ENCODE data around the gene PTF1A.

PTF1A gene

DNA sequence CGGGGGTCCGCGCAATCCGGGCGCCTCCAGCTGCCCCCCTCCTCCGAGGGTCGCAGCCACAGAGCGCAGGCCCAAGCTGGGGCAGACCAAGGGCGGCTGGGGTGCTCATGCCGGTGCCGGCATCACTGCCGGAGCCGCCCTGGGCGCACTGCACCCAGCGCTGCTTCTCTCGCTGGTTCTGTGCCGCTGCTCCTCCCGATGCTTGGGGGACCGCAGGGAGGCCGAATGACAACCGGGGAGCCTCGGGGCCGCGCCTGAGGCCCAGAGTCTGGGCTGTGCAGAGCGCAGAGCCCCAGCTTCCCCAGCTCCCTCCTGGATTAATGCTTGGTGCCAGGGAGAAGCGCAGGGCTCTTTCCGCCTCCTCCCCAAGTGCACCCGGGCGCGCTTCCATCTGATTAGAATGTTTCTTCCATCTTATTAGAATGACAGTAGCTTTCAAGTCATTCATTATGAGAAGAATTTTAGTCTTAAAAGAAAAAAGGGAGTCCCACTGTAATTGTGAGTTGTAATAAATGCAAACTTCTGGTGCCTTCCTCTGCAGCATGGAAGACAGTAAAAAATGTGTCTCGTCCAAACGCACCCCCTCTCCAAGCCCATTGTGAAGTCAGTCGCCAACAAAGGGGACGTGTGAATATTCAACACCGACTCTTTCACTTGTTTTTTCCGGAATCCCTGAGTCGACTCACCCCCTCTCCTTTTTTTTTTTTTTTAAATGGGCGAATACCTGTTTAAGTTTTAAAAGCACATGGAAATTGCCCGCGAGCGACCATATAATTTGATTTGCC is 19.5 kb upstream of the PTF1A start:
- TF ChIP-seq POLR2A (IDR thresholded peaks at IDR 0.05; ENCODE audit: low read depth, low read length): no peak
- FAIRE-seq (no peak), DNase-seq (ENCODE audit: insufficient read length, low spot score) (no peak)

DNA sequence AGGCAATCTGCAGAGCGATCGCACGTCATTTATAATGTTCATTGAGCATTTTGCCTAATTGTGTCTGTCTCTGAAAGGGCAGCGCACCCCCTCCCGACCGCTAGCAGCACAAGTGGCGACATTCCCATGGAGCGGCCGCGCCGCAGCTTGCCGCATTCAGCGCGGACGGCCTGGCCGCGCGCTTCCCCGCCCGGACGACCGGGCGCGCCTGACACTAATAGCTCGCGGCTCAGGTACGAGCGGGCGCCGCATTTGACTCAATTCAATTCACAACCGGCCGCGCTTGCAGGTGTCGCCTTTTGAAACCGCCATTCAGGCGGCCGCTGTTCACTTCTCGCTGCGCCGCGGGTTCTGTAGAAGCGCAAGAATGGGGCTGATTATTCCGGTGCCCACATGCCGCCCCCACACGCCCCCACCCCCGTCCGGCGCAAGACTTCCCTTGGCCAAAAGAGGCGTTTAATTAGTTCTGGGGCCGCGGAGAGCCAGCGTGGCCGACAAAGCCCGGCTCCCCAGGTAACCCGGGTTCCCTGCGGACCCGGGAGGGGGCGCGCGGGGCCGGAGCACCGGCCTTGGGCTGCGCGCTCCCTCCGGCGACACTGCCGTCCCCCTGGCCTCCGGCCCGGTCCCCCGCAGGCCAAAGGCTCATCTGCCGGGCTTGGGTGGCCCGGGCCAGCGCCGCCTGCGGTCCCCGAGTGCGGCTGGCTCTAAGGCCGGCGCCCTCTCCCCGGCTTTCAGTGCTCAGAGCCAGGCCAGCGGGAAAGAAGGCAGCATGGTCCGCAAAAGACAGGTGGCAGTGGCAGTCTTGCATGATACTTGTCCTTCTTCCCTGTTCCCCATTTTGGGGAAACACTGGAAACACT is 18.7 kb upstream of the PTF1A start:
- no peak for FAIRE-seq
- DNase-seq (ENCODE audit: insufficient read length, low spot score): no peak
- no peak for TF ChIP-seq POLR2A (IDR thresholded peaks at IDR 0.05; ENCODE audit: low read depth, low read length)

DNA sequence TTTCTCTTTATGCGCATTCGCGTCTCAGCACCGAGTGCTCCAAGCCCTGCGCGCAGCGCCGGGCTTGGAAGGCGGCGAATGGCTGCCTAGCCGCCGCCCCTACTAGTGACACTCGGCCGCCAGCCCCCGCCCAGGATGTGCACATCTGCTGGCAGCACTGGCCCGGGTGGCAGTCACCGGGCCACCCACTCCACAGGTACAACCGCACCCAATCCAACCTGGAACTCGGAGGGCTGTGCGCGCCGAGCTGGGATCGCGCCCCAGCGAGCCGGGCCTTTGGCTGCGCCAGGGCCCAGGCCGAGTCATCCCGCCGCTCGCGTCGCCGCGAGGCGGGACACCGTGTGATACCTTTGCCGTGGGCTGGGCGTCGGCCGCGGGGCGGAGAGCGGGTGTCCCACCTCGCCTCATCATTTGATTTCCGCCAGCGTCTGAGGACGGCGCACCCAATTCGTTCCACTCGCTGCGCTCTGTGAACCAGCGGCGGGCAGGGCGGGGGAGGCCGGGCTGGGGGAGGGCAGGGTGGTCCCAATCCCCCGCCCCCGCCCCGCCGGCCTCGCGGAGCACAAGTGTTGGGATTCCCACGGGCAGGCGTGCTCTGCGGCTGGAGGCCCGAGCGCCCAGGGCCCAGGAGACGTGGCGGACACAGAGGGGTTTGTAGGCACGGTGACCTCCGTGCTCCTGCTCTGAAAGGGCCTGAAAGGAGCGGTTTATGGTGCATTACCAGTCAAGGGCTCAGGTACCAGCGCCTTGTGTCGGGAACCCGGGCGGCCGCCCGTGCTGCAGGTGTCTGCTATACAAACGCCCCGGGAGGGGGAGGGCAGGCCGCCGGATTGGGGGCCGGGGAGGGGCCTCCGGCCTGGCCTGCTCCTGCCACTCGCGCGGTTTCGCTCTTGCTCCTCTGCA is 17.8 kb upstream of the PTF1A start:
- DNase-seq (ENCODE audit: insufficient read length, low spot score): no peak
- TF ChIP-seq POLR2A (IDR thresholded peaks at IDR 0.05; ENCODE audit: low read depth, low read length): no peak
- no peak for FAIRE-seq

DNA sequence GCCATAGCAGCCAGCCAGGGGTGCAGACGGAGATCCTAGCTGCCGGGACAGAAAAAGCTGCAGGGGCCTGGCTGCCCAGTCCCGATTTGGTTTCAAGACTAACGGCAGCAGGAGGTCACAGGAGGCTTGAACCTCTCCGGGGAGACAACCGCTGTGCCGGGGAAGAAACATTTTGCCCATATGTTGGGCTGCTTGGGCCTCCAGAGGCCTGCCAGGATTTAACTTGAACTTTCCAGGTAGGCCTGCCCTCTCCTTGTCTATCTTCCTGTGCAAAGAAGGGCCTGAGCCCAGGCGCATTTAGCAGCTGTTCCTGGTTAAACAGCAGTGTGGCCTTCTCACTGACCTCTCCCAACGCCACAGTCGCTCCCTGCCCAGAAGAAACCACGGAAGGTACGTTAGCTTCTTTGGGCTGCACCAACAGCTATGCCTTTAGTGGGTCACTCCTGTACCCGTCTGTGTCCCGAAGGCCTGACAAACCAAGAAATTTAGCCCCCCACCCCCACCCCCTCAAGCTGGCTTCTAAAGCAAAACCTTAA is 17.1 kb upstream of the PTF1A start:
- no peak for FAIRE-seq
- DNase-seq (ENCODE audit: insufficient read length, low spot score): no peak
- no peak for TF ChIP-seq POLR2A (IDR thresholded peaks at IDR 0.05; ENCODE audit: low read depth, low read length)

DNA sequence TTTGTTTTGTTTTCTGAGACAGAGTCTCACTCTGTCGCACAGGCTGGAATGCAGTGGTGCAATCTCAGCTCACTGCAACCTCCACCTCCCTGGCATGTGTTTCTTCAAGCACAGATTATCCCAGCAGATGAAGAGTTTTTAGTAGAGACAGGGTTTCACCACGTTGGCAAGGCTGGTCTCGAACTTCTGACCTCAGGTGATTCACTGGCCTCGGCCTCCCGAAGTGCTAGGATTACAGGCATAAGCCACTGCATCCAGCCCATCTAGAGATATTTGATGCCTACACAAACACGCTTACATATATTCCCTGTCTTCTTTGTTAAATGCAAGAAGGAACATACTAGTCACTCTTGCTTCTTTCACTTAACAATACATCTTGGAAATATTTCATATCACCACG is 5.9 kb upstream of the PTF1A start:
- no peak for FAIRE-seq
- DNase-seq (ENCODE audit: insufficient read length, low spot score): no peak
- no peak for TF ChIP-seq POLR2A (IDR thresholded peaks at IDR 0.05; ENCODE audit: low read depth, low read length)

DNA sequence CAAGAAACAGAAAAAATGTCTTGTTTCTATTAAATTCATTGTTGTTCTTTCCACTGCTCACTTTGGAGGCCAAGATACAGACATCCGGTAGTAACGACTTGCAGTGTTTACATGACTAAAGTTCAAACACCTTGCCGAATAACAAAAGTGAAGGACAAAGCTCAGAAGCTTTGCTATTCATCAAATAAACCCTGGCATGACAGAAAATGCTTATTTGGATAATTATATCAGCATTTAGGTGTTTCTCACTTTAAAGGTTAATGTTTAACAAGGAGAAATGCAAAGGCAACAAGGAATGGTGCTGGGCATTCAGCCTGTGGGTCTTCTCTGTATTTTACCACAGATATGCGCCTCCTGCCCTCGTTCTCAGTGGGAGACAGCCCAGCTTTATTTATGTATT is 5.4 kb upstream of the PTF1A start:
- DNase-seq (ENCODE audit: insufficient read length, low spot score): no peak
- no peak for FAIRE-seq
- no peak for TF ChIP-seq POLR2A (IDR thresholded peaks at IDR 0.05; ENCODE audit: low read depth, low read length)

DNA sequence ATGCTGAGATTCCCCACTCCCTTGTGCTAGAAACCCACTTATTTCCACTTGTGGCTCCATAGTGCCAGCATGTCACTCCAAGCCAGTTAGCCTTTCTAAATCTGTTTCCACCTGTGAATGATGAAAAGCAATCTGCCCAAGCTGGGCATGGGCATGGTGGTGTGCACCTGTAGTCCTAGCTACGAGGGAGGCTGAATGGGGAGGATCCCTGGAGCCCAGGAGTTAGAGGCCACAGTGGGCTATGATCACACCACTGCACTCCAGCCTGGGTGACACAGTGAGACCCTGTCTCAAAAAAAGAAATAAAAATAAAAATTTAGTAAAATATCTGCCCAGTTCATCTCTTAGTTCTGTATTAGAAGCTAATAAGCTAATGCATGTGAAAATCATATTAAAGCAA is 5.0 kb upstream of the PTF1A start:
- FAIRE-seq (no peak), DNase-seq (ENCODE audit: insufficient read length, low spot score) (no peak)
- no peak for TF ChIP-seq POLR2A (IDR thresholded peaks at IDR 0.05; ENCODE audit: low read depth, low read length)

DNA sequence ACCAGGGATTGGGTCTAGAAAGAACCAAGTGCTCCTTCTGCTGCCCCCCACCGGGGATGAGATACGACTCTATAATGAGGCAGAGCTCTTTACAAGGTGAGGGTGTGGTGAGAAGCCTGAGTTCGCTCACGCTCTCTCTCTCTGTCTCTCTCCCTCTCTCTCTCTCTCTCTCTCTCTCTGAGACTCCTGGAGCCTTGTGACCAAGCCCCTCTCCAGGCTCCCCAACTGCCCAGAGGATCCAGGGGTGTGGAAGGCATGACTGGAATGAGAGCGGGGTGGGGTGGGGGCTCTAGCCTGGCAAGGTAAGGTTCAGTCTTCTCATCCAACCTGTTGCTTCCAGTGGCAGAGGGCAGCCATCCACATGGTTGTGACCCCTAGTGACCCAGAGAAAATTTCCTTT is 3.1 kb upstream of the PTF1A start:
- DNase-seq (ENCODE audit: insufficient read length, low spot score) (no peak), FAIRE-seq (no peak)
- TF ChIP-seq POLR2A (IDR thresholded peaks at IDR 0.05; ENCODE audit: low read depth, low read length): no peak

DNA sequence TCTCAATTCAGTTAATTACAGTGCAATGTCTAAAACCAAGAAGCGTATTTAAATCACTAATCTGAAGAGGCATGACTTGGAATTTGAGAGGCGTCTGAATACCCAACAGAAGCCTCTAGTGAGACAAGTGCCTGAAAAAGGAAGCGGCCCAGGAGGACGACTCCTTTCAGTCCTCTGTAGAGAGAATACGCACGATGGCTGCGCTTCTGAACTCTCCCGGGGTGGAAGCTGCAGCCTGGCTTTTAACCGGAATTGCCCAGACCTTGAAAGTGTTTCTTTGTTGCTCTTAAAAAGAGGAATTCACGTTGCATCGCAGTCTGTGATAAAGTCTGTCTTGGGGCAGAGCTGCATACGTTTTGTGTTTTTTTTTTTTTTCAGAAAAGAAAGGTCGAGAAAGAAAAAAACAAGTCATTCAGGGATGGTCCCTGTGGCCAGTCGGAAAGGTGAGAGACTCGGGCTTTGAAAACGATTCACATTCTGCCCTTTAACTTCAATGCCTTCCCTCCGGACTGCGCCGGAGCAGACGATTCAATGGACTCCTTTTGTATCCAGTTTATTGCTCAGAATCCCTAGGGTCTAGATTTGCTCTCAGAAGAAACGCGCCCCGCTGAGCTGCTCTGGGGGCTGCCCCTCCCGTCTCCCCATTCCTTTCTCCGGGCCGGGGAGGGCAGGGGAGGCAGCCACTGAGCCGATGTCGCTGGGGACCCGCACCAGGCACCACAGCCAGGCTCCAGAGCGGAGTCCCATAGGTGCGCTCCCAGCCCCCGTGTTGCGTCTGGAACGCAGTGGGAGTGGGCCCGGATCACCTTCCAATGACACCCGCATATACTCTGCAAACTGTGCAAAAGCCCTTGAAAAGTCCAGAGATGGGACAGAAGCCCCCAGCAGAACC is 994 bp upstream of the PTF1A start:
- no peak for FAIRE-seq
- no peak for TF ChIP-seq POLR2A (IDR thresholded peaks at IDR 0.05; ENCODE audit: low read depth, low read length)
- DNase-seq (ENCODE audit: insufficient read length, low spot score): no peak

DNA sequence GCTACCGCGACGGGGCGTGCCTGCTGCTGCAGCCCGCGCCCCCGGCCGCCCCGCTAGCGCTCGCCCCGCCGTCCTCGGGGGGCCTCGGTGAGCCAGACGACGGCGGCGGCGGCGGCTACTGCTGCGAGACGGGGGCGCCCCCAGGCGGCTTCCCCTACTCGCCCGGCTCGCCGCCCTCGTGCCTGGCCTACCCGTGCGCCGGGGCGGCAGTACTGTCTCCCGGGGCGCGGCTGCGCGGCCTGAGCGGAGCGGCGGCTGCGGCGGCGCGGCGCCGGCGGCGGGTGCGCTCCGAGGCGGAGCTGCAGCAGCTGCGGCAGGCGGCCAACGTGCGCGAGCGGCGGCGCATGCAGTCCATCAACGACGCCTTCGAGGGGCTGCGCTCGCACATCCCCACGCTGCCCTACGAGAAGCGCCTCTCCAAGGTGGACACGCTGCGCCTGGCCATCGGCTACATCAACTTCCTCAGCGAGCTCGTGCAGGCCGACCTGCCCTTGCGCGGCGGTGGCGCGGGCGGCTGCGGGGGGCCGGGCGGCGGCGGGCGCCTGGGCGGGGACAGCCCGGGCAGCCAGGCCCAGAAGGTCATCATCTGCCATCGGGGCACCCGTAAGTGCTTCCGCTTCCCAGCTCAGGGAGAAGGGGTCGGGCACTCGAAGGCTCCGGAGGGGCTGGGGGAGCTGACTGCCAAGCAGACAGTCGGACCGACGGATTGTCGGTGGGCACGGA is 761 bp downstream of the PTF1A start:
- FAIRE-seq (no peak), DNase-seq (ENCODE audit: insufficient read length, low spot score) (no peak)
- no peak for TF ChIP-seq POLR2A (IDR thresholded peaks at IDR 0.05; ENCODE audit: low read depth, low read length)

DNA sequence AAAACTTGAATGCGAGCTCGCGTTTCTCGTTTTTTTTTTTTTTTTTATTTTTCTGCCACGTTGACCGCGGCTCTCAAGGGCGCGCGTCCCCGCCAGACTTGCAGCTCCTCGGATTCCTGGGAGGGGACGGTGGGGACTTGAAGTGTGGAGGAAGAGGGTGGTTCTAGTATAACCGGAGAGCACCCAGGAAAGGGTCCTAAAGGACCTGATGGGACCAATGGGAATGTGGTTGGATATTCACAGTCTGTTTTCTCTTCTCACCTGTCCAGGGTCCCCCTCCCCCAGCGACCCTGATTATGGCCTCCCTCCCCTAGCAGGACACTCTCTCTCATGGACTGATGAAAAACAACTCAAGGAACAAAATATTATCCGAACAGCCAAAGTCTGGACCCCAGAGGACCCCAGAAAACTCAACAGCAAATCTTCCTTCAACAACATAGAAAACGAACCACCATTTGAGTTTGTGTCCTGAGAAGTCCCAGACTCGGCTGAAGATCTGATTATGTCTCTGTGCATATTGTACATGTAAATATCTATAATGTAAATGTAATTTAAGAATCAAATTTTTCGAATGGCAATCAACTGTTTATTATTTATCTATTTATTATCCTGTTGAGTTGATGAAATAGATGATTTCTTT is 1.4 kb downstream of the PTF1A start:
- no peak for TF ChIP-seq POLR2A (IDR thresholded peaks at IDR 0.05; ENCODE audit: low read depth, low read length)
- FAIRE-seq (no peak), DNase-seq (ENCODE audit: insufficient read length, low spot score) (no peak)

DNA sequence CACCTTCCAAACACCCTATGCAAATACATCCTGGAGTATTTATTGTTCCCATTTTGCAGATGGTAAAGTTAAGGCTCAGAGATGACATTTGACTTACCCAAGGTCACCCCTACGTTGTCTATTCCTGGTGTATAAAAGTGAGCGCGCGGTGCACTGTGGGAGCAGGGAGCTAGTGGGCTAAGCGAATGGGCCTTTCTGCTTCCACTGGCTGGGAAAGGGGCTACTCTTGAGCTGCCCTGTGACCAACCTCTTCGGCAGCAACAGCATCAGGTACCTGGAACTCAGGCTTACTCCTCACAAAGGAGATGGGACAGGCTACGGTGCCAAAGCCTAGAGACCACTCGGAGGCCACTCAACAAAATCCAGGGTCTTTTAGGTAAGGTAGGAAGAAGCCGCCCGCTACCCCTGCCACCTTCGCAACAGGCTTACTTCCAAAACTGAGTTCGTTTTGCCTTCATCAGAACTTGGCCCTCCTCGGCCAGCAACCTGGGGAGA is 2.4 kb downstream of the PTF1A start:
- no peak for TF ChIP-seq POLR2A (IDR thresholded peaks at IDR 0.05; ENCODE audit: low read depth, low read length)
- DNase-seq (ENCODE audit: insufficient read length, low spot score): no peak
- FAIRE-seq: no peak
